Measurements from ENCODE around the gene LARGE2.

DNA sequence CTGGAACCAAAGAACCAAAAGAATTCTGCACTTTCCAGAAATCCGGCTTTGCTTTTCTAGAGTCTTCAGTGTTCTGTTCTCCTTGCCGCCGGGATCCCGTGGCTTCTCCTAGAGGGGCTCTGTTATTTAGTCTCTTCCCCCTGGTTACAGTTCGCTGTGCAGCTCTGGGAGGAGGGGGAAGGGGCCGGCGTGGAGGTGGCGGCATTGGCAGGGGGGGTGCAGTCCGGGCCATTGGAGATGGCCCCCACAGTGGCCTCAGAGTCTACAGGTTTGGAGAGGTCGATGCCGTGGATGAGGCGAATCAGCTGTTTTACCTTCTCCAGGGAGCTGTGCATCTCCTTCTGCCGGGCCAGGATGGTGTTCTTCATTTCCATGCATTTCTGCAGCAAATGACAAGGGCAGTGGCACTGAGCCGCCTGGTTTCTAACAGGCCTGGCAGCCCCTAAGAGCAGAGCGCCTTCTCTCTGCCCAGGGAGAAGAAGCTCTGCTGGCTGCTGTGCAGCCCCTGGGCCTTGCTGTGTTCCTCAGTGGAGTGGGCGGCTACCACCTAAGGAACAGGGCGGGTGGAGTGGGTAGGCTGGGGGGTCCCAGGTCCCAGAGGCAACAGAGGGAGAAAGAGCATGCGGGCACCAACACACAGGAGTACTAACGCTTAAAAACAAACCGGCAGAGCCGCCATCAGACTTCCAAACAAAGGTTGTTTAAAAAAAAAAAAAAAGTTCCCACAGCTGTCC, 11.6 kb downstream of the LARGE2 start:
- no peak for TF ChIP-seq EZH2 (IDR thresholded peaks at IDR 0.05; ENCODE audit: insufficient read depth, poor library complexity, severe bottlenecking)
- TF ChIP-seq EZH2phosphoT487 (IDR thresholded peaks at IDR 0.05; ENCODE audit: insufficient read depth, low read depth), result no peak

Measured in GM23248 (cell line).